Superior temporal gyrus (tissue), 1 donor: ENCODE measurements around the gene RSRC2.
A peak's percentile ranks its signal among the peaks of the same experiment; 100 is the strongest.
"Not testable (repeated sequence)": the region's sequence is repeated elsewhere in the genome, so short reads cannot be mapped to it uniquely, and the experiment has no call there.

Experiments used
- DNase-seq: peaks from one replicate; pipeline ENCODE4 v3.0.0-alpha.2; 2016; ENCODE audit errors: extremely low spot score

RSRC2 gene

DNA sequence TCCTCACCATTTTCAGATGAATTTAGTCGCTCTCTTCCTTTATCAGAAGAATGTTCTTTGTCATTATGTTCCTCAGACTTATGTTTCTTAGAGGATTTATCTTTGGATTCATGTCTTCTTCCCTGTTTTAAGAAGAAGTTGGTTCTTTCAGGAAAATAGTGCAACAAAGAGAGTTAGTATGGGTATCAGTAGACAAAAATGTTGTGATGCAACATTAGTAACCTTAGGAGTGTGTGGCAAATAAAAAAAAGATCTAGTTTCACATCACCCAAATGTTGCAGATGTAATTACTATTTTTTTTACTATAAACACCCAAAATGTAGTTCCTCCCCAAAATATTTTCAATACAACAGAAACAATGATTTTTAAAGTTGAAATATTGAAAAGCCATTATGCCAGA, 7.8 kb downstream of the RSRC2 start:
- DNase-seq: no peak

DNA sequence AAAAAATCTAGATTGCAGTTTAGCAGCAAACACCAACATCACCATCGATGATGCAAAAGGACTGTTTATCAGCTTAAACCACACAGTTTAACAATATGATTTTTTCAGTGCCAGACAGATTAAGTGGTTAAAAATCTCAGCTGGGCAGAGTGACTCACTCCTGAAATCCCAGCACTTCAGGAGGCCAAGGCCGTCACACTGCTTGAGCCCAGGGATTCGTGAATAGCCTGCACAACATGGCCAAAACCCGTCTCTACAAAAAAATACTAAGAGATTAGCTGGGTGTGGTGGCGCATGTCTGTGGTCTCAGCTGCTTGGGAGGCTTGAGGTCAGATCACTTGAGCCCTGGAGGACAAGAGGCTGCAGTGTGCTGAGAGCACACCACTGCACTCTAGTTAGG, 8.9 kb downstream of the RSRC2 start:
- DNase-seq: no peak

DNA sequence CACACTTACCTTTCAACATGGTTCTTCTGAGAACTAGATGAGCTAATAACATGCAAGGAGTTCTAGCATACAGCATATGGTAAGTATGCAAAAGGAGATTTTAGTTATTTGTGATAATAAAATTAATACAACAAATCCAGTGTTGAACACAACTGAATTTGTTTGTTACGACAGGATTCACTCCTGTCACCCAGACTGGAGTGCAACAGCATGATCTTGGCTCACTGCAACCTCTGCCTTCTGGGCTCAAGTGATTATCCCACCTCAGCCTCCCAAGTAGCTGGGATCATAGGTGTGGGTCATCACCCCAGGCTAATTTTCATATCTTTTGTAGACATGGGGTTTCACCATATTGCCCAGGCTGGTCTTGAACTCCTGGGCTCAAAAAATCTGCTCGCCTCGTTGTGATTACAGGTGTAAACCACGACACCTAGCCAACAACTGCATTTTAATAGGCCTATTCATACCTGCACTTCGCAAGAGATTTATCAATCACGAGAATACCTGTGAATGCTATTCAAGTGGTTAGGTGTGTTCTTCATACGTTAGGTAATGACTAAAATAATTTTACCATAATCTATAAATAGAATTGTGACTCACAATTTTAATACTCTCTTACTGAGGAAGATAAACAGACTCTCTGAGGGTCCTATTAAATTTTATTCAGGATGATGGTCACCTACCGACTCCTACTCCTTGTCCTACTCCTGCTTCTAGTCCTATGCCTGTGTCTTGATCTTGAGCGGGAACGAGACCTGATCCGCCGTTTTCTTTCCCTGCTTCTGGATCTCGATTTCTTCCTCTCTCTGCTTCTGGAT, 10.0 kb downstream of the RSRC2 start:
- no peak for DNase-seq

DNA sequence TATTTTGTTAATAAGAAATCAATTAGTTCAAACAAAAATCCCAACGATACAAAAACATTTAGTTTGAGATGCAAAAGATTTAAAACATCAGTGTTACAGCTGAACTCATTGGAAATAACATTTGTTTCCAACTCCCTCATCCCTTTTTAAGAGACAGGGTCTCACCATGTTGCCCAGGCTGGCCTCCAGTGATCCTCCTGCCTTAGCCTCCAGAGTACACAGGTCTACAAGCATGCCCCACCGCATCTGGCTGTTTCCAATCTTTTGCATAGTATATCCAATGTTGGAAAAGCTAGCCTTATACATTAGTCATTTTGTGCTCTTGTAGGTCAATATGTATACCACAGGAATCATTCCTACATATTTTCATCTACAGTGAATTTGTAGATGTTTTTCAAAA, 11.5 kb downstream of the RSRC2 start:
- DNase-seq: no peak

DNA sequence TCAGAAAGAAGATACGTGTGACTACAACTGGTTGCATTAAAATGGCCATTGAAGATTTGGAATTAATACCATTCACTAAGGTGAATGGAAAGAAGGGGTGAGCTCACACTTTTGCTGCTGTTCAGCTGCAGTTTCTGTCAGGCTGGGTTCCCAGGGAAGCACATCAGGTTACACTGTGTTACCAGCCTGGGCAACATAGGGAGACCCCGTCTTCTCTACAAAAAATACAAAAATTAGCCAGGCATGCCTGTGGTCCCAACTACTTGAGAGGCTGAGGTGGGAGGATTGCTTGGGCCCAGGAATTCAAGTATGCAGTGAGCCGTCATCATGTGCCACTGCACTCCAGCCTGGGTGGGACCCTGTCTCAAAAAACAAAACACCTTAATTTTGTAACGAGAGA, 13.1 kb downstream of the RSRC2 start:
- DNase-seq: no peak

DNA sequence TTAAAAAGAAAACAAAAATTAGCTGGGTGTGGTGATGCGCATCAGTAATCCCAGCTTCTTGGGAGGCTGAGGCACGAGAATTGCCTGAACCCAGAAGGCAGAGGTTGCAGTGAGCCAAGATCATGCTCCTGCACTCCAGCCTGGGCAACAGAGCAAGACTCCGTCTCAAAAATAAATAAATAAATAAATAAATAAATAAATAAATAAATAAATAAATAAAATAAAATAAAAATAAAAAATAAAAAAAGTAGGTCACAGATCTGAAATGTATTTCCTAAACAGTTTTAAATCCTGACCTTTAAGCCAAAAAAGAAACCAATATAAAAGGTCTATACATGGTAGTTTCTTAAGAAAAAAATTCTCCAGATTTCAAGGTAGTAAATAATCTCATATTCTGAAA, 13.7 kb downstream of the RSRC2 start:
- not testable (repeated sequence) for DNase-seq

DNA sequence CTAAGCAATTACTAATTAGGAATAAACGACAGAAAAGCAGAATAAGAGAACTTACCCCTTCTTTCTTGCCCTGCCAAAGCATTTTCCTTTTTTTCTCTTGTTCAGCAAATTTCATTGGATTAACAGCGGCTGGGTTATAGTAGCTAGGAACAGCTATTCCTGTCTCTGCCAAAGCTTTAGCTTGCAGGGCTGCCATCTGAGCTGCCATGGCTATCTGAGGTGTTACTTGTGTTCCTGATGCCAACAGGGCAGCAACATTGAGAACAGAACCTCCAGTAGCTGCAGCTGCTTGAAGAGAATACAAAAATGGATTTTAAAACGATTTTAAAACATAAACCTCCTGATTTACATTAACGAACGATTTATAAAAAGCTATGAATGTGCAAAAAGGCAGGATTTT, 18.6 kb downstream of the RSRC2 start:
- no peak for DNase-seq

DNA sequence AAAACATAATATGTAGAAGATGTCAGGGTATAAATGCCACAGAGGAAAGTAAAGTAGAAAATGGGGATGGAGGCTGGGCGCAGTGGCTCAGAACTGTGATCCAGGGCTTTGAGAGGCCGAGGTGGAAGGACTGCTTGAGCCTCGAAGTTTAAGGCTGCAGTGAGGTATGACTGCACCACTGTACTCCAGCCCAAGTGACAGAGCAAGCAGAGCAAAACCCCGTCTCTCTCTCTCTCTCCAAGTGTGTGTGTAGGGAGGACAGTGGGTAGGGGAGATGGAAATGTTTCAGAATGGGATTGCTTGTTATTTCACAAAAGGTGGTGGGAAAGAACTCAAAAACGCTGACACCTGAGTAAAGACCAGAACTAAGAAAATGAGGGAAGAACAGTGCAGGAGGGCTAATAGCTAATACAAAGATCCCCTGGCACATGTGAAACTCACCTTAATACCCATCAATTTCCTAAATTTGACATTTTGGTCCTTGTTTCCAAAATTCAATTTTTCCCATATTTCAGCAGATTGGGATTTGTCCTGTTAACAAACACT, 20.3 kb downstream of the RSRC2 start:
- no peak for DNase-seq

DNA sequence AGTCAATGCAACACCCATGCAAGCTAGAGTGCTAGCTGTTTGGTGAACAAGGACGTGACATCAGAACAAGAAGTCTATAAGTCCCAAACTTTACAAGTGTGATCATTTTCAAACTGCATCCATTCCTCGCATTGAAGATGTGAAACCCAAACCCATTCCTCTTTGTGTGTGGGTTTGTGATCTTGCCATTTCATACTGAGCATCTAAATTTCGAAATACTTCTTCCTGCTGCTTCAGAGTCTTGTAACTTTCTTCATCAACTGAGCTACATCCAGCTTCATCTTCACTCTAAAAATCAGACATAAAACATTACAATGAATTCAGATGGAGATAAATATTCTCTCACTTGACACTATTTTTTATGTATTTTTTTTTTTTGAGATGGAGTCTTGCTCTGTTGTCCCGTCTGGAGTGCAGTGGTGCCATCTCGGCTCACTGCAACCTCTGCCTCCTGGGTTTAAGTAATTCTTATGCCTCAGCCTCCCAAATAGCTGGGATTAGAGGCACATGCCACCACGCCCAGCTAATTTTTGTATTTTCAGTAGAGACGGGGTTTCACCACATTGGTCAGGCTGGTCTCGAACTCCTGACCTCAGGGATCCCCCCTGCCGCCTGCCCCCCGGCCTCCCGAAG, 21.2 kb downstream of the RSRC2 start:
- DNase-seq: no peak

DNA sequence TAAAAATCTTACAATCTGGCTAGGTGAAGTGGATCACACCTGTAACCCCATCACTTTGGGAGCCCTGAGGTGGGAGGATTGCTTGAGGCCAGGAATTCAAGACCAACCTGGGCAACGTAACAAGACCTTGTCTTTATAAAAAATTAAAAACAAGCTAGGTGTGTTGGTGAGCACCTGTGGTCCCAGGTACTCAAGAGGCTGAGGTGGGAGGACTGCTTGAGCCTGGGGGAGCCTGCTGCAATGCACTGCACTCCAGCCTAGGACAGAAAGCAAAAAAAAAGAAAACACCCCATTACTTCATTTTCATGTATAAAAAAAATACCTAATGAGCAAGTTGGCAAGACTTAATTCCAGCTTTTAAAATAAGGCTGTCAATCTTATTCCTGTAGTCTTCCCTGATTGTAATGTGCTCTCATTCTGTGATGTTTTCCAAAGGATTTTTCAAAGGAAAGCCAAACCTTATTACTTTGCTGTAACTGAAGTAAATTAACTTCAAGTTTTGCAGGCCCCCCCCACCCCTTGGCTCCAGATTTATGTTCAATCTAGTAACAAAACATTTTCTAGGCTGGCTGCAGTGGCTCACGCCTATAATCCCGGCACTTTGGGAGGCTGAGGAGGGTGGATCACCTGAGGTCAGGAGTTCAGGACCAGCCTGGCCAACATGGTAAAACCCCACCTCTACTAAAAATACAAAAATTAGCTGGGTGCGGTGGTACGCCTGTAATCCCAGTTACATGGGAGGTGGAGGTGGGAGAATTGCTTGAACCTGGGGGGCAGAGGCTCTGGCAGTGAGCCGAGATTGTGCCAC, 22.7 kb downstream of the RSRC2 start:
- DNase-seq: no peak

DNA sequence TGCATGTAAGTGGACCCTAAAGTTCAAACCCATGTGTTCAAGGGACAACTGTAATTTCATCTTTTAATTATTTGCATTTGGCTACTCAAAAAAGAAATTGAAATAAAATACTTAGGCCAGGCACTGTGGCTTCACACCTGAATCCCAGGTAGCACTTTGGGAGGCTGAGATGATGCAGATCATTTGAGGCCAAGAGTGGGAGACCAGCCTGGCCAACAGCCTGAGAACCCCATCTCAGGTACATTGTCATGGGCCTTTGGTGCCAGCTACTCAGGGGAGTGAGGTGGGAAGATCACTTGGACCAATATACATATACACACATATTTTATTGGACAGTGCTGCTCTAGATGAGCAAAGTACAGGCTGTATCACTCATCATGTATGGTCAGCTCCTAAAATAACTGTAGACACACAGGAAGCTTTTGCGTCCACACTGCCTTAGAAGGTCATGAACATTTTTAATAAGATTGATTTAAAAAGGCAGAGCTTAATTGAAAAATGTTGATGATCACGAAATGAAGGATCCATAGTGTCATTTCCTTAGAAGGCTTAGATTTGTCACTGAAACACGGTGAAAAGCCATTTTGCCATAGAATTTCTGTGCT, 23.5 kb downstream of the RSRC2 start:
- DNase-seq: no peak

DNA sequence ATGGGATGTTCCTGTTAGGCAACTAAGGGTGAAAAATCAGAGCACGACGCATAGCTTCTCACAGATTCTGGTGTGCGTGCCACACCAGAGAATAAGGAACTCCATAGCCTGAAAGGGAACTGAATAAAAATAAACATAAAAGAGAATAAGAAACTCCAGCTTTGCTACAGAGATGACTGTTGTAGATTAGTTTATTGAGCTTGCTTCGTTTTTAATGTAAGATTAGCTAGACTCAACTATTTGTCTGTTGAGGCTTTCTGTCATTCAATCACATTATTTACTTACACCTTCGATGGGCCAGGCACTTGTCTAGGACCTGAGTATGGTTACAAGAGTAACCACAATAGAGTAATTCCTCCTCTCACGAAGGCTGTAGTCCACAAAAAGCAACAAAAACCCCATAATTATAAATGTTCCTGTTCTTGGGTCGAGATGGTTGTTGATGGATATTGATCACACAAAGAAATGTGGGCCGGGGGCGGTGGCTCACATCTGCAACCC, 25.2 kb downstream of the RSRC2 start:
- DNase-seq: peak; percentile 26

DNA sequence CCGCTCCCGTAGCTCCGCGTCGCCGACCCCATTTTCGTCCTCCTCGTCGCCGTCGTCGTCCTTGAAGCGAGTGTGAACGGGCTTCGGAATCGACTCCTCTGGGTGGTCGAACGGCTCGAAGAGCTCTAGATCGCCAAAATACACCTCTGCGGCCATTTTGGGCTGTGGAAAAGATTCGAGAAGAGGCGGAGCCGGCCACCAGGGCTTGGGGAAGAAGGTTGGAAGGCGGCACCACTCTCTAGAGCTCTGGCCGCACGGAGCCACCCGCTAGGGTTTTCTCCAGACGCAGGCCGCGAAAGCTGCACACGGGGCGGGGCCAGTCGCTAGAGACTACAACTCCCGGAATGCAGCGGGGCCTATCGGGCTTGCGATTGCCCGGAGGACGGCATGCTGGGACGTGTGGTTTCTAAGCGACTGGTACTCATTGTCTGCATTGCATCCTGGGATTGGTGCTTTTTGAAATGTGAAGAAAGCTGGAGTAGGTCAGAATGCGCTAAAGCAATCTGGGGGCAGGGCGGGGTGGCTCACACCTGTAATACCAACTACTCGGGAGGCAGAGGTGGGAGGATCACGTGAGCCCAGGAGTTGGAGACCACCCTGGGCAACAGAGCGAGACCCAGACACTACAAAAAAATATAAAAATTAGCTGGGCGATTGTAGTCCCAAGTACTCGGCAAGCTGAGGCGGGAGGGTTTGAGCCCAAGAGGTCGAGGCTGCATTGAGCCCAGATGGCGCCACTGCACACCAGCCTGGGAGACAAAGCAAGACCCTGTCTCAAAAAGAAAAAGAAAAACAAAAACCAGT, 25.8 kb downstream of the RSRC2 start, which contains the start of gene ZCCHC8:
ZCCHC8 (minus strand) TSS at position 248 of the 804 bp plus-strand sequence; CDS start at position 156, 92 bp downstream.
- peak; percentile 98 for DNase-seq

DNA sequence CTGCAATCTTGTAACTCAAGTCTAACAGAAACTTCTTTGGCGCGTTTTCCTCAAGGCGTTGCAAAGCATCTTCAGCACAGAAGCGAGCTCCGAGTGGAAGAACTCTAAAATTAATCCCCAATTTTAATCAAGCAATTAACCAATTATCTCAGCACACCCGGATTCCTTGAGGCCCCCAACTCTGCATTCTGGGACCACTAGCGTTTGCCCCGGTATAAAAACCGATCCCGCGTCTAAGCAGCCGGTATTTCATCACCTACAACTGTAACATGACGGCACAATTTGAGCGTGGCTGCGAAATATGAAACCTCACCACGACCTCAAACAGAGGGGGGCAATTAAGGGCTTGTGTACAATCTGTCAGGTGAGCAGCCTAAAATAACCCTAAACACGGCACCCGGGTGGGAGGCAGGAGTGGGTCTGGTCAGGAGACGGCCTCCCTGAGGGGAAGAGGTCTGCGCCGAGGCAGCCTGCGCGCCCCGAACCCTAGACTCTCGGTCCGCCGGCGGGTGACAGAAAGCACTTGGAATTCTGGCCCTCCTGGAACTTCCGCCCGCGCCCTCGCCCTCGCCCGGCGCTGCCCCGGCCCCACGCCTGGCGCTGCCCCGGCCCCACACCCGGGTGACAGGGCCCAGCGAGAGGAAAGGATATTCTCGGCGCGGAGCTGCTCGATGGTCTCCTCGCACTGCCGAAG, 26.6 kb downstream of the RSRC2 start:
- DNase-seq: peak; percentile 33

DNA sequence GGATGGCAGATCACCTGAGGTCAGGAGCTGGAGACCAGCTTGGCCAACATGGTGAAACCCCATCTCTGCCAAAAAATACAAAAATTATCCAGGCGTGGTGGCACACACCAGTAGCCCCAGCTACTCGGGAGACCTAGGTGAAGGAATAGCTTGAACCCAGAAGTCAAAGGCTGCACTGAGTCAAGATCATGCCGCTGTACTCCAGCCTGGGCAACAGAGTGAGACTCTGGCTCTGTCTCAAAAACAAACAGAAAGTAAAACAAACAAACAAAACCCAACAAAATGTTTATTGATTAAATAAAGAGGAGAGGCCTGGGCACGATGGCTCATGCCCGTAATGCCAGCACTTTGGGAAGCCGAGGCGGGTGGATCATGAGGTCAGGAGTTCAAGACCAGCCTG, 31.5 kb downstream of the RSRC2 start:
- DNase-seq: no peak

DNA sequence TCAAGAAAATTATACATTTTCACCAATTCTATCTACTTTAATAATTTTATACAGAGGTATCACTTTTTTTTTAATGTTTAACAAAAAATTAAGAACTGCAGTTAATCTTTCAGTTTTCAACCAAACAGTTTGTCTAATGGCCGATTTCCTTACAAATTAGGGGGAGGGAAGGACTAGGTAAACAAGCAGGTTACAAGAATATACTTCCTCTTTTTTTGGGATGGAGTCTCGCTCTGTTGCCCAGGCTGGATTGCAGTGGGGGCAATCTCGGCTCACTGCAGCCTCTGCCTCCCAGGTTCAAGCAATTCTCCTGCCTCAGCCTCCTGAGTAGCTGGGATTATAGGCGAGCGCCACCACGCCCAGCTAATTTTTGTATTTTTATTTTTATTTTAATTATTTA, 33.5 kb downstream of the RSRC2 start:
- not testable (repeated sequence) for DNase-seq

DNA sequence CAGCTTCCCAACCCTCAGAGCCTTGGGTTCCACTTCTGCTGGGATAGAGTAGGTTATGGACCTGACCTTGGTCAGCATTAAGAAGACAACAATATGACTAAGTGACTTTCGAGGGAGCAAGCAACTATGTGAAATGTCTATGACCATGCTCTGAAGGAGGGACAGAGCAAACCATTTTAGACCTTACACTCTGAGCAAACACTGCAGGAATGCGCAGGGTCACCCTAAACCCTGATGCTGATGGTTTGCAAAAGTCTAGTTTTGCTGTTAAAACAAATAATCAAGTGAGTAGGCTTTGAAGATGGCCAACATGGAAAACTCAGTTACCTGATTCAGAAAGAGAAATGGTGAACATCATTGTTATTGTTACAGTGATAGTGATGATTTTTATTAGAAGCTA, 34.7 kb downstream of the RSRC2 start:
- DNase-seq: no peak

DNA sequence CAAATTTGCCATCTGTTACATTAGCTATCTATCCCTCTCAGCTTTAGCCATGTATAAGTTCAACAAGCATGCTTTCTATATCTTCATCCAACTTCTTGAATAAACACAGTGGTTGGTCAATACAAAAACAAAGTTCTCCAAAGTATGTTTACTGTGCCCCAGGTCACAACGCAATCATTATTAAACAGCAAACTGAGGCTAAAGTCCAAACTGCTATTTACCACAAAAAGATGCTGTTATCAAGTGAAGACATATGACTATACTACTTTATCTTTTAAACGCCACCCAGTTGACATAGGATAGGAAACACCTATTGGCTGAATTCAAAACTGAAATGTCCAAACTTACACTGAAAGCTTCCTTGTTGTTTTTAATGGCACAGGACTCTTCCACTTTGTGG, 37.7 kb downstream of the RSRC2 start:
- no peak for DNase-seq

DNA sequence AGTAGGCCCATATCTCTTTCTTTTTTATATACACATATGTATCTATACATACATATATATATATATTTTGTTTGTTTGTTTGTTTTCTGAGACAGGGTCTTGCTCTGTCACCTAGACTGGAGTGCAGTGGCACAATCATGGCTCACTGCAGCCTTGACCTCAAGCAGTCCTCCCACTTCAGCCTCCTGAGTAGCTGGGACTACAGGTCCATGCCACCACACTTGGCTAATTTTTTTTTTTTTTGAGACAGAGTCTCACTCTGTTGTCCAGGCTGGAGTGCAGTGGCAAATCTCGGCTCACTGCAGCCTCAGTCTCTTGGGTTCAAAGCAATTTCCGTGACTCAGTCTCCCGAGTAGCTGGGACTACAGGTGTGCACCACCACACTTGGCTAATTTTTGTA, 38.9 kb downstream of the RSRC2 start:
- not testable (repeated sequence) for DNase-seq

DNA sequence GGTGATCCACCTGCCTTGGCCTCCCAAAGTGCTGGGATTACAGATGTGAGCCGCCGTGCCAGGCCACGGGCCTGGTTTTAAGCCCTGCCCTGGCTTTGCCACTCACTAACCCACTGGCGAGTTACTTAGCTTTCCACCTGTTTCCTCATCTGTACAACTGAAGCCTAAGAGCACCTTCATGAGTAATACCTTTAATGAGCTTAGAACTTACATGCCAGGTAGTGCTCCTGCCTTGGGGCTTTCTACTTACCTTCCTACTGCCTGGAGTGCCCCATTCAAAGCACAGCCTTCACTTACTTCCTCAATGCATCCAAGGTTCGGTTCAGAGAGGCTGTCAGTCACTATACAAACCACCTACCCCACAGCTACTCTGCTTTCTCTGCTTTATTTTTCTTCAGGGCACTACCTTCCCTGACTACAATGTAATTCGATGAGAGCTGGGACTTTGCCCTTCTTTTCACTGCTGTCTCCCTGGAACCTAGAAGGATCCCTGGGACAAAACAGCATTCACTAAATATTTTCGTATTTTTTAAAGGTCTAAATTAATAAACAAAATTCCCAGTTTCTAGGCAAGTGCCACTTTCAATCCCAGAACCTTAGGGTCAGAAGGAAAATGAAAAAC, 39.8 kb downstream of the RSRC2 start:
- DNase-seq: no peak
